ENCODE data around the gene WNK4.

The WNK4 gene

DNA sequence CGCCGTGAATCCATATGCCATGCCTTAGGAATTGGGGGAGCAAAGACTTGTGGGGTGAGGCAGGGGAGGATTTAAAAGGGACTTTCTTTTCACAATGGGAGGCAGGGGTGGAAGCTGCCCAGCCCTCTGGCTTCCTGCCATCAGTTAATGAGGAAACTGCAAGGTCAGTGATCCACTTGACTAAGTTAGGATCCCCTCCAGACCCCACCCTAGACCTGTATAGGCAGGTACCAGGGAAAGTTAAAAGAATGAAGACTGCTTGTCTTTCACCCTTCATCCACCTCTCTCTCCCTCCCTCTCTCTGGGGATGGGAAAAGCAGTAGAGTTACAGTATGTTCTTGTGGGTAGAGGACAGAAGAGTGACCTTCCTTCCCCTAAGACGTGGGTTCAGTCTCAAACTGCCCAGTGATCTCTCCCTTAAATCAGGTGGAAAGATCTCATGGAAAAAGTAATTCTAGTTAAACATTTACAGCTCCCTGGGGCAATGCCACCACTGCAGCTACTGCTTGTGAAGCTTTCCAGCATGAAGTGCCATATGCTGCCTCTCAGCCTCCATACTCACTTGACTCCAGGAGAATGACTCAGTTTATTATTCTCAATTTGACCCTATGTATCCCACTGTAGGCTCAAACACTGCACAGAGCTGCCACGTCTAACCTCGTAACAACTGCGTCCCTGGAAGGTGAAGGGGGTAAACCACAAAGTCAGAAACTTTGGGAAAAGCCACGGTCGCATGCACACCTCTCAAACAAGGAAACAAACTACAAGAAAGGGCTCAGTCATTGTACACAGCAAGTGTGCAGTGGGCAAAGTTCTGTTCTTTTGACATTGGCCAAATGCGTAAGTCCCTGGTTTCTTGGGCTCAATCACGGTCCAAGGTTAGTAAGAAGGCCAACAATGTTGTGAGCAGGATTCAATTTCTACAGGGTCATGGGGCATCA is 16.9 kb downstream of the WNK4 start:
- DNase-seq (ENCODE audit: low spot score): no peak

DNA sequence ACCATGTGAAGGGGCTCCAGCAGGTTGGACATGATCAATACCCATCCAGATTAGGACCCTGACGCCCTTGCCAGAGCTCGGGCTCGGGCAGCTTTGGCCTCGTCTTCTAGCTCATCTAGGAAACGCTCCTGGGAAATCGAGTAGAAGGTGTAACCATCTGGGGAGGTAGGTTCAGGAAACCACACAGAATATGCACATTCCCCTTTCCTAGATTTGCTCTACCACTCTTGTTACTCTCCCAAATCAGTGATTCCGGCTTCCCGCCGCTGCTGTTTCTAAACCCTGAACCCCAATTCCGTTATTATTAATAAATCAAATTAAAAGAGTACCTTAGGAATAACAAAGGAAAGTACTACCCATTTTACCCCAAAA is 17.6 kb downstream of the WNK4 start:
- no peak for DNase-seq (ENCODE audit: low spot score)

GRCh38 chr17:42798383-42799380 is 18.3 kb downstream of the WNK4 start, which contains the start of the genes CNTD1 and COA3:
Gene CNTD1 (plus strand): TSS chr17:42798861. CDS start chr17:42799068, 207 bp downstream.
Gene COA3 (minus strand): TSS chr17:42798704. CDS start chr17:42798681, 23 bp downstream.
- DNase-seq (ENCODE audit: low spot score): peak; percentile 75

DNA sequence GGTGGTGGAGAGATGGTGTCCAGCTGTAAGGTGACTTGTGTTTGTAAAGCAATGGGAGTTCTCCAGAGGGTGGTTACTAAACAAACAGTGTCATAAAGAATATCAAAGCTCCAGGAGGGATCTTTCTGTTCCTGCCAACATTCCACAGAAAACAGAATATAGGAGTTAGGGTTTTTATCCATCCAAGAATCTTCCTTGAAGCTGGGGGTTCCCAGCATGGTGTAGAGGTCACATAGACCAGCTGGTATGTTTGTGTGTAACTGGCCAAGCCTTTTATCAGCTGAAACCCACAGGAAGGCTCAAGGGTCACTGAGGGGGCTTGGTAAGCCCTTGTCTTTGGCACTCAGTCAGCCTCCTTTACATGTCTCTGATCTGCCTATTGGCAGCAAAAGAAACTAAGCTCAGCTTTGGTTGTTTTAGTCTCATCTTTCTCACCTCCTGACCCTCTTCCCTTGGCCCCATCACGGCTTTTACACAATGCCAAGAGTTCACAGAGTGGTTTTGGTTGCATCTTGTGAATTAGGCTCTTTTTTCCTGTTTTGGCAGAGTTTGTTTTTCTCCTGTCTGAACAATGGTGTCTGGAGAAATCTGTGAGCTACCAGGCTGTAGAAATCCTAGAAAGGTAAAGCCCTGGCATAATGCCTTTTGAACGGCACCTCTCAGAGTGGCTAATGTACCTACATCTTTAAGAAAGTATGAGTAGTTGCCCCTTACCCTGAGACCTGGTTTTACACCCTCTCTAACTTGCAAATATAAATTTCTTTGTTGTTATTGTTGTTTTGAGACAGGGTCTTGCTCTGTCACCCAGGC is 22.9 kb downstream of the WNK4 start:
- DNase-seq (ENCODE audit: low spot score): no peak

GRCh38 chr17:42804918-42805367 is 24.5 kb downstream of the WNK4 start:
- no peak for DNase-seq (ENCODE audit: low spot score)

DNA sequence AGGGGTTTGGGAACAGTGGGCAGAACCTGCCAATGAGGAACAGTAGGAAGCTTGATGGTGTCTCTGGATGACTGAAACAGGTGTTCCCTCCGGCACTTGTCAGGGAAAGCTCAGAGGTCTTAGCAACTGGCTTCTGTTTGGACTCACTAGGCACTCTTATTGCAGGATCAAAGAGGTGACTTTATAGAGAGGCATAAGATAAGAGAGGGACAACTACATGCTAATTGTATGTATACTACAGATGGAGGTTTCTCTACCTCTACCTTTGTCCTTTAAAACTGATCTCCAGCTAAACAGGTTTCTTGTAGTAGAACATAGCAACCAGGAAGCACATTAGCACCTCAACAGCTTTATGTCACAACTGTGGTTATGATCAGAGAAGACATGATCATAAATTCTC is 25.8 kb downstream of the WNK4 start:
- no peak for DNase-seq (ENCODE audit: low spot score)

GRCh38 chr17:42809250-42809649 is 28.8 kb downstream of the WNK4 start:
- DNase-seq (ENCODE audit: low spot score): no peak

DNA sequence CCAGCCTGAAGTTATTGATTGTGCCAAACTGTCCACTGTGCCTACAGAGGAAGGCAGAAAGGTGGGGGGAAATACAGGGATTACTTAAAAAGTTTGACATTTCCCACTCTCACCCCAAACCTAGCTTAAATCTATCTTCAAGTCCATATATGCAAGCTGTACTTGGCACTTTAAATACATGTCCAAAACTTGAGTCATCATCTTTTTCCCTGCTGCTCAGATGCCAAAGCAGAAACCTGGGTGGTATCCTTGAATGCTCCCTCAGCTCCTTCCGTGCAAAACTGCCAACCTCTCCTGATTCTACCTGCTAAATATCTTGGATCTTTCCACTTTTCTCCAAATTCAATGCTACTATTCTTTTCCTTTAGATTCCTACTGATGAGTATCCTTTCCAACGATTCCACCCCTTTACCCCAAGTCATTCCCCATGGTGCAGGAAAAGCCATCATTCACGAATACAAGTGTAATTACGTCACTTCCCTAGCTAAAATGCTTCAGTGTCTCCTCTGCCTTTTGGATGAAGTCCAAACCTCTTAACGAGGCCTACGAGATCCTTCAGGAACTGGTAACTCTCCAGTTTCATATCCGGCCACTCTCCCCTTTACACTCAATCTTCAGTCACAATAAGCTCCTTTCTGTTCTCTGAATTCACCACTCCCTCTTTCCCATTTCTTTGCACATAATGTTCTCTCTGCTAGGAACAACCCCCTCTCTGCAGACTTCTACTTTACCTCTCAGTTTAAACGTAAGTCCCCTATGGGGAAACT is 34.4 kb downstream of the WNK4 start:
- DNase-seq (ENCODE audit: low spot score): no peak

- no peak for DNase-seq (ENCODE audit: low spot score)
Observed at GRCh38 chr17:42817866-42818265, 37.5 kb downstream of the WNK4 start.

- no peak for DNase-seq (ENCODE audit: low spot score)
Observed at GRCh38 chr17:42818379-42818778, 38.0 kb downstream of the WNK4 start.

DNA sequence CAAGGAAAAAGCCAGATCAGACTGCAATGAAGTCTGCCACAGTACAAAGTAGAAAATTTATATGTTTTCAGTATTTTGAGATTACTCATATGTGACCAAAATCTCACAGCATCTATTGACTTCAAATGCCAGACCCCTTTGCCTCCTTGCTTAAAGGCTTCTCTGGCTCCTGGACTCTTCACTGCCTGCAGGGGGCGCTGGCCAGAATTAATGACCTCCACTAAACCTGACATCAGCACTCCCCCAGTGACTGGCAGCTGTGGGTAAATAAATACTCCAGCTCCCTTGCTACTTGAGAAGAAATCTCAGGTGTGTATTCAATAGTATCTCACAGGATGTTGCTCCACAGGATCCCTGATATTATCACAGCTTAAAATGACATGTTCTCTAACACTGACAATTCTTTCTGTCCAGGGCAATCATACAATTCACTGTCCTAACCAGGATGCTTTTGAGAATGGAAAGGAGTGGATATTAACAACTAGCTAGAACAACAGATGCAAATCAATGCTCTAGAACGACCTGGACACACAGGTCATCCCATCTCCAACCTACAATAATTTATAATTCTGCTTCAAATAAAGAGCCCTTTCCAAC is 39.6 kb downstream of the WNK4 start:
- peak; percentile 63 for DNase-seq (ENCODE audit: low spot score)

DNA sequence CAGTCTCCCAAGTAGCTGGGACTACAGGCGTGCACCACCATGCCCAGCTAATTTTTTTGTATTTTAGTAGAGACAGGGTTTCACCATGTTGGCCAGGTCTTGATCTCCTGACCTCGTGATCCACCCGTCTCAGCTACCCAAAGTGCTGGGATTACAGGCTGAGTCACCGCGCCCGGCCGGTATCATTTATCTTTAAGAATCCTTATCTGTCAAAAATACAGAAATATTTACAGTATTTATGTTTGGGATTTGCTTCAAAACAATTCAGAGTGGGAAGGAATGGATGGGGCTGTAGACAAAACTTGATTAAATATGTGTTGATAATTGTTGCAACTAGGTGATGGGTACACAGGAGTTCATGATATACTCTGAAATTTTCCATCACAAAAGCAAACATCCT is 40.8 kb downstream of the WNK4 start:
- no peak for DNase-seq (ENCODE audit: low spot score)

GRCh38 chr17:42827472-42827871 is 47.1 kb downstream of the WNK4 start:
- DNase-seq (ENCODE audit: low spot score): no peak

GRCh38 chr17:42830971-42831370 is 50.6 kb downstream of the WNK4 start:
- no peak for DNase-seq (ENCODE audit: low spot score)

DNA sequence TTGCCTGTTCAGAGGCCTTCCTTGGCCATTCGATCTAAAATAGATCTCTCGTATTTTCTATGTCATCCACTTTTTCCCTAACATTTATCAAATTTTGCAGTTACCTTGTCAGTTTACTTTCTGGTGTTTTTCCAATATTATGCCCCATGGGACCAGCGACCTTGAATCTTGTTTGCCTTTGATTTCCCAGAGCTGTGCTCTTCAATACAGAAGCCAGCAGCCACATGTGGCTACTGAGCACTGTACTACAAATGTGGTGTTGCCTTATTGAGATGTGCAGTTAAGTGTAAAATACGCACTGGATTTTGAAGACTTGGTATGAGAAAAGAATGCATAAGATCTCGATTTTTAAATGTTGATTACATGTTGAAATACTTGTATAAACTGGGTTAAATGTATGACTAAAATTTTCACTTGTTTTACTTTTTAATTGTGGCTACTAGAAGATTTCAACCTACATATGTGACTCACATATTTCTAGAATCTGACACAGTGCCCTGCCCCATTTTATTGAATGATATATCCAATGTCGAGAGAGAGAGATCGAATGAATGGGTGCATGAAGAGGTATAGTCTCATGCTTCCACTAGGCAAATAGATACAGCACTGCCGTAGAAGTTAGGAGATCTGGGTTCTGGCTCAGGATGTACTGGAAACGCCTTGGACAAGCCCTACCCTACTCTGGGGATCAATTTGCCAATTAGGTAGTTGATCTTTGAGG is 52.0 kb downstream of the WNK4 start:
- peak; percentile 25 for DNase-seq (ENCODE audit: low spot score)

- peak; percentile 89 for DNase-seq (ENCODE audit: low spot score)
Observed at GRCh38 chr17:42832934-42833766, 52.7 kb downstream of the WNK4 start, which contains the start of gene PSME3. Gene PSME3 (plus strand): TSS chr17:42833397. CDS start chr17:42833632, 235 bp downstream.

- no peak for DNase-seq (ENCODE audit: low spot score)
Observed at GRCh38 chr17:42833767-42834422, 53.5 kb downstream of the WNK4 start.

GRCh38 chr17:42835732-42836131 is 55.3 kb downstream of the WNK4 start:
- no peak for DNase-seq (ENCODE audit: low spot score)

Data from CD4-positive, alpha-beta T cell treated with Interleukin-2 at 100 ng/mL for 4 hours (primary cell).